ENCODE data around the gene CSTF2. TPM values are rescaled to one million over a fixed set of nuclear protein-coding genes. Genes with fewer than 3 reads are reported as not detected.

Gene CSTF2
- total RNA-seq, 1 donor from 2014 or later, result 9.3 TPM

- intact Hi-C loops (cut with DNase I), result no loop called here
- Histone ChIP-seq H3K9me3 (no peaks in the 10 kb centered on the region), H3K4me3 (no peak overlapping the region), H3K27ac (no peak overlapping the region), H3K4me1 (no peaks in the 10 kb centered on the region), H3K27me3 (no peaks in the 10 kb centered on the region), H3K36me3 (no peaks in the 10 kb centered on the region)
- no peak for DNase-seq (ENCODE audit: extremely low spot score in 2 of 2)
- TF ChIP-seq CTCF (IDR thresholded peaks at IDR 0.05) (no peak), POLR2AphosphoS5 (IDR thresholded peaks at IDR 0.05; ENCODE audit: insufficient read depth in 1 of 2, low read depth in 1 of 2) (no peak), POLR2A (IDR thresholded peaks at IDR 0.05) (no peak)
Measured at GRCh38 chrX:100852810-100853209, 32.6 kb downstream of the CSTF2 start.

GRCh38 chrX:100863326-100863864 lies 43.2 kb downstream of the CSTF2 start:
- DNase-seq (ENCODE audit: extremely low spot score in 2 of 2), result no peak
- Histone ChIP-seq H3K4me3 (no peak overlapping the region), H3K9me3 (no peaks in the 10 kb centered on the region), H3K27ac (no peak overlapping the region), H3K27me3 (no peaks in the 10 kb centered on the region), H3K36me3 (no peaks in the 10 kb centered on the region), H3K4me1 (no peaks in the 10 kb centered on the region)
- intact Hi-C loops (cut with DNase I), result no loop called here
- no peak for TF ChIP-seq POLR2AphosphoS5 (IDR thresholded peaks at IDR 0.05; ENCODE audit: insufficient read depth in 1 of 2, low read depth in 1 of 2)
- TF ChIP-seq CTCF (IDR thresholded peaks at IDR 0.05), result no peak
- TF ChIP-seq POLR2A (IDR thresholded peaks at IDR 0.05), result no peak

GRCh38 chrX:100864657-100865391 lies 44.6 kb downstream of the CSTF2 start:
- H3K27ac ChIP-seq, result peak overlapping the region; percentile 39
- no peak overlapping the region for H3K4me3 ChIP-seq
- TF ChIP-seq POLR2AphosphoS5 (IDR thresholded peaks at IDR 0.05; ENCODE audit: insufficient read depth in 1 of 2, low read depth in 1 of 2) (peak in 1 of 2 donors; percentile 22), POLR2A (IDR thresholded peaks at IDR 0.05) (no peak)
- no peaks in the 10 kb centered on the region for H3K36me3 ChIP-seq
- no peak for DNase-seq (ENCODE audit: extremely low spot score in 2 of 2)
- intact Hi-C loops (cut with DNase I), result no loop called here
- no peaks in the 10 kb centered on the region for H3K27me3 ChIP-seq
- no peaks in the 10 kb centered on the region for H3K9me3 ChIP-seq
- no peaks in the 10 kb centered on the region for H3K4me1 ChIP-seq

GRCh38 chrX:100868273-100868672 lies 48.1 kb downstream of the CSTF2 start:
- no peaks in the 10 kb centered on the region for H3K27me3 ChIP-seq
- no peaks in the 10 kb centered on the region for H3K36me3 ChIP-seq
- DNase-seq (ENCODE audit: extremely low spot score in 2 of 2), result no peak
- H3K9me3 ChIP-seq, result no peaks in the 10 kb centered on the region
- intact Hi-C loops (cut with DNase I), result no loop called here
- H3K27ac ChIP-seq, result no peak overlapping the region
- H3K4me1 ChIP-seq, result no peaks in the 10 kb centered on the region
- TF ChIP-seq POLR2A (IDR thresholded peaks at IDR 0.05) (no peak), CTCF (IDR thresholded peaks at IDR 0.05) (no peak), POLR2AphosphoS5 (IDR thresholded peaks at IDR 0.05; ENCODE audit: insufficient read depth in 1 of 2, low read depth in 1 of 2) (no peak)
- no peak overlapping the region for H3K4me3 ChIP-seq

- DNase-seq (ENCODE audit: extremely low spot score in 2 of 2), result no peak
- no peaks in the 10 kb centered on the region for H3K36me3 ChIP-seq
- TF ChIP-seq CTCF (IDR thresholded peaks at IDR 0.05) (no peak), POLR2AphosphoS5 (IDR thresholded peaks at IDR 0.05; ENCODE audit: insufficient read depth in 1 of 2, low read depth in 1 of 2) (no peak), POLR2A (IDR thresholded peaks at IDR 0.05) (no peak)
- no peak overlapping the region for H3K4me3 ChIP-seq
- intact Hi-C loops (cut with DNase I), result no loop called here
- no peaks in the 10 kb centered on the region for H3K9me3 ChIP-seq
- no peaks in the 10 kb centered on the region for H3K27me3 ChIP-seq
- no peak overlapping the region for H3K27ac ChIP-seq
- no peaks in the 10 kb centered on the region for H3K4me1 ChIP-seq
Measured at GRCh38 chrX:100870527-100870926, 50.3 kb downstream of the CSTF2 start.
